Smooth muscle cell of the brain vasculature (primary cell): ENCODE data around the gene MAP2K5.
A peak's percentile ranks its signal among the peaks of the same experiment; 100 is the strongest.

Experiments
- DNase-seq: peaks from one replicate; pipeline ENCODE4 v3.0.0-alpha.2; 2012; ENCODE audit warnings: low read depth, low spot score

MAP2K5 gene

DNA sequence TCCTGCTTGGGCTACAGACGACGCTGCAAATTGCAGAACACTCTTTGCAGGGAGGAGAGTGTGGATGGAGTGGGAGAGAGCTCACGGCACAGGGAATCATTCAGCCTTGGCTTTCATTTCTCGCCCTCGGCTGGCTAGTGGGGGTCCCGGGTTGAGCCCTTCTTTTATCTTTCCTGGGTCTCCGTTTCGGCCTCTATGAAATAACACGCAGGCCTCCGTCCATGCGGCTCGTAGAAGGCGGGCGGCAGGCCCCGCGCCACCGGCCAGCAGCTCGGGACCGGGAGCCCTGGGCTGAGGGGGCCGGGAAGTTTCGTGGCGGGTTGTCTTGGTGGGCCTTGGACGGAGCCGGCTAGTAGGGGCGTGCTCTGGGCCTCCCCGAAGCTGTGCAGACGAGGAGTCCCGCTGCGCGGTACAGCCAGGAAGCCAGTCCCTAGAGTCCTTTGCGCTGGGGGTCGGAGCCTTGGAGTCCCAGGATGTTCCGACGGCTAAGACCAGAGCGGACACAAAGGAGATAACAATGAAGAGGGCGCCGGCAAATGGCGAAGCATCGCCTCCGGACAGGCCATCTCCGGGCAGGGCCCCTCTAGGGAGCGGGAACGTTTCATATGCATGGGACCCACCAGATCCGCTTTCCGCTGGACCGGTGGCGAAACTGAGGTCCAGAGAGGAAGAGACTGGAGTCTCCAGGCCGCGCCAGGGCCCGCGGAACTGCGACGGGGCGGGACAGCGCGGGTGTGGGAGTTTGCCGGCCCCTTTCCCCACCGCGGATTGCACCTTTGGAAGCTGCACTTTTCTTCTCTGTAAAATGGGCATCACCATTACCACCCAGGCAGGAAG is 293.0 kb downstream of the MAP2K5 start:
- no peak for DNase-seq

DNA sequence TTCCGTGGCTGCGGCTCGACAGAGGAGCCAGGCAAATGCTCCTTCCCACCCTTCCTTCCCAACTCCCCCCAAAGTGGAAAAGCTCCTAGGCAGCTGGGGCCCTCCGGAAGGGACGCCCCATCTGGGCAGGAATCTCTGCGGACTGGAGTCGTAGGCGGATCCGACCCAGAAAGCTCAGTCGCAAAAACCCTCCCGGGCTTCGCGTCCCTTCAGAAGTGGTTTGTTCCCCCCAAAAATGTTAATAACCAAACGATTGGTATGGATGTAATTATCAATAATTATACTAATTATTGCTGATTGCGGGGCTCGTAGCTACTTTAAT is 293.6 kb downstream of the MAP2K5 start:
- DNase-seq, result no peak

DNA sequence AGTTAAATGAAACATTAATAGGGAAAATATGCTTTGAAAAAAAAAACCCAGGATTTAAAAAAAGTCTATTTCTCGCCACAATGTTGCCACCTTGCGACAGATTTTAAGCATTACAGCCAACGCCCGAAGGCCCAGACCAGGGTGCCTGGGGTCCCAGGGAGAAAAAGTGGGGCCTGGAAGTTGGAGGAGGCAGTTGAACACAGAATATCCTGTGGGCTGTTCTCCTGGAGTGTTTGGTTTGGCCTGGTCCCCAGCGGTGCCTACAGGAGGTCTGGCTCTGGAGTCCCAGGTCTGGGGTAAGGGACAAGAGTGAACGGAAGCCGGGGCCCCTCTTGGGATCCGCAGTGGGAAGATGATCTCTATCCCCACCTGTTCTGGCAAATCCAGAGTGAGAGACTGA is 294.0 kb downstream of the MAP2K5 start:
- DNase-seq, result no peak

DNA sequence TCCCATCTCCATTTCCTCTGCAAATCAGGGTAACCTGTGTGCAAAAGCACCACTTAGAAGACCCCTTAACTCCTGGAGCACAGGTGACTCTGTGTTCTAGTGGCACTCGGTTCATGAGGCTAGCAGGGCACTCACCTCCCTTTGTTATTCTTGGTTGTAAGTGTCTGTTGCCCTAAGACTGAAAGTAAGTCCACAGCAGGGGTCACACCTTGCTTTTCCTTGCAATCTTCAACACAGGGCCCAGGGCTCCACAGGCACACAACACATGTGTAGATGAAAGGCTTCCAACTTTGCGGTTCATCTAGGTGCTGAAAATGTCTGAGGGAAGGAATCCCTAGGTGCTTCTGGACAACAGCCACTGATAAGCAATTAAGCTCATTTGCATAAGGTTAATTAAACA is 294.5 kb downstream of the MAP2K5 start:
- DNase-seq, result no peak

DNA sequence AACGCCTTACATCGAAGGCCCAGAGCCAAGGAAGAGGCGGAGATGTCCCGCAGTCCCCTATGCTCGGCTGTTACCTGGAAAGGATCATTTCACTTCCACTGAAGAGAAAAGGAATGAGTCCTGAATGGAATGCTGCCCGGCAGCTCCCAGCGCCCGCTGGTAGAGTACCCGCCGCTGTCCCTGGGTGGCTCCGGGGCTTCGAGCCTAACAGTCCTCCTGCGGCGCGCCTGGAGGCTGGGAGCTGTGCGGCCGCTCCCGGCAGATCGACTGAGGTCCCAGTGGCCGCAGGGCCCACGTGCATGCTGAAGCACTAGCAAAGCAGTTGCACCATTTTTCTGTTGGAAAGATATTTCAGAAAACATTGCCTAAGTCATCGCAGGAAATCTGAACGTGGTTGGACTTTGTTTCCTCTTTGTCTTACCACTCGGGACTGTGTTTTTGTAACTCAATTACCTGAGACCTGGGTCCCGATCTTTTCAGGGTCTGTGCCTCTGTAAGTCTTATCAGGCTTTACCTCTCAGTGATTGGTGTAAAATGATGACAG is 296.4 kb downstream of the MAP2K5 start:
- DNase-seq, result no peak

DNA sequence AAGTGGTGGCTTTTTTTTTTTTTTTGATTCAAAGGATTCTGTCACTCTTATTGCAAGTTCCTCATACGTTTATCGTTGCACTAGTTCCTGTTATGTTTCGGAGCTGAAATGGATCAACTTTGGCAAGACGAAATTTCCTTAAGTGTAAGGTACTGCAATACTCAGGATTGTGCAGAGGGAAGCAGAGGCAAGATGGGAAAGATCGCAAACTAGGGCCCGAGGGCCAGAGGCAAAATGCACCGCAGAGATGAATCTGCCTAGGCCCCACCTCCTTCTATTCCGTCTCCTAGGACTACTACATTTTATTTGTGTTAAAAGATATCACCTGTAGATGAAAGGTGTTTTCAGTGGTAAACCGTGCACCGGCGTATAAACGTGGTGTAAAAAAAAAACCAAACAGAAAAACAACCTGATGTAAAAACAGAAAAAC is 297.0 kb downstream of the MAP2K5 start:
- no peak for DNase-seq

DNA sequence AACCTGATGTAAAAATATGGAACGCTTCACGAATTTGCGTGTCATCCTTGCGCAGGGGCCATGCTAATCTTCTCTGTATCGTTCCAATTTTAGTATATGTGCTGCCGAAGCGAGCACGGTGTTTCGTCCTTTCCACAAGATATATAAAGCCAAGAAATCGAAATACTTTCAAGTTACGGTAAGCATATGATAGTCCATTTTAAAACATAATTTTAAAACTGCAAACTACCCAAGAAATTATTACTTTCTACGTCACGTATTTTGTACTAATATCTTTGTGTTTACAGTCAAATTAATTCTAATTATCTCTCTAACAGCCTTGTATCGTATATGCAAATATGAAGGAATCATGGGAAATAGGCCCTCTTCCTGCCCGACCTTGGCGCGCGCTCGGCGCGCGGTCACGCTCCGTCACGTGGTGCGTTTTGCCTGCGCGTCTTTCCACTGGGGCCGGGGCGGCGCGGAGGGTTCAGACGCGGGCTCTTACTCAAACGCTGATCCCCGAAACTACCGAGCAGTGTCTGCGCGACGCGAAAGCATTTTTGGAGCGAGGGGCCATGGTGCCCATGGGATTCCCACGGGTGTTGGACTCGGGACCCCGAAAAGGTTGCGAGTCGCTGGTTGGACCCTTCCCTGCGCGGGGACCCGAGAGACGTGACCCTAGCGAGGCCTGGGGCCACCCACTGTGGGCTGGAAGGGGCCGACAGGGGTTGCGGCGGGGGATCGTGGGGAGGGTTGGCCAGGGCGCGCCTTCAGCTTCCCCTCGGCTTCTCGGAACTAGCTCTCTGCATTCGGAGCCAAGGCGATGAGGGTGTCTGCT is 297.6 kb downstream of the MAP2K5 start, which contains the start of gene RNU6-1:
TSS of gene RNU6-1 (minus strand) at position 117 of the 820 bp plus-strand sequence.
- DNase-seq, result peak; percentile 77

DNA sequence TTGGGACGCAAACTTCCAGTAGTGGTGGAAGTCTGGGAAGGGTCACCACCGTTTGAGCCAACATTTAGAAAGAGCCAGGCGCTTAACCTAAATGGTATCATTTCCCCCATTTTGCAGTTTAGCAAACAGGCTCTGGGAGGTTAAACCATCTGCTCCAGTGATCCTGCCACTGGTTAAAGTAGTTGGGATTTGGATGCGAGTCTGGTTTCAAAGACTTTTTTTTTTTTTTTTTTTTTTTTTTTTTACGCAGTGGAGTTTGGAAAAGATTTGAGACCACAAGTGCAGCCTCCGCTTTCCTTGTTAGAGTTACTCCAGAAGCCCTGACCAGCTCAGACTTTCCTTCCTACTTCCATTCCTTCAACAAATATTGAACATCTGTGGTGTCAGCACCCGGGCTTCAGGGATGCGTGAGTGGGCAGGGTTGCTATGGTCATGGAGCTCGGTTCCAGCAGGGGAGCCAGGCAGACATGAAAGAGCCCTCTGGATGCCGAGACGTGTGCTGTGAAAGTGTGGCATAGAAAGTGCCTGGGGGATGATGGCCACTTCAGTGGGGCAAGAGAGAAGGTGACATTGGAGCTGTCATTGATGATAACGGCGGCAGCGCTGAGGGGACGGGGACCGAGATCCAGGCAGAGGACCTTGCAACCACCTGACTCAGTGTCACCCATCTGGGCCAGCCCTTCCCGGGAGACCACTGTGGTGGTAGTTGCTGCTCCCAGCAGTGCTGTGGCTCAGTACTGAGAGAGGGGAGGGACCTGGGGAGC is 298.4 kb downstream of the MAP2K5 start:
- no peak for DNase-seq

DNA sequence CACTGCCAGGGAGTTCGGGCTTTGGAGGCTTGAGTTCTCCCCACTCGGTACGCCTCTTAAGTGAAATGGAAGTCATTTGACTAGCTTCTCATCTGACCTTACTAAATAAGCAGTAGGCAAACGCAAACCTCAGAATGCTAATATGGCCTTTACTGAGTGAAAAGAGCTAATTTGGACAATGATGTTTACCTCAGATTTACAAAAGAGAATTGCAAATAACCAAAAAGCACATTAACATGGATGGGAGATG is 298.9 kb downstream of the MAP2K5 start:
- no peak for DNase-seq

DNA sequence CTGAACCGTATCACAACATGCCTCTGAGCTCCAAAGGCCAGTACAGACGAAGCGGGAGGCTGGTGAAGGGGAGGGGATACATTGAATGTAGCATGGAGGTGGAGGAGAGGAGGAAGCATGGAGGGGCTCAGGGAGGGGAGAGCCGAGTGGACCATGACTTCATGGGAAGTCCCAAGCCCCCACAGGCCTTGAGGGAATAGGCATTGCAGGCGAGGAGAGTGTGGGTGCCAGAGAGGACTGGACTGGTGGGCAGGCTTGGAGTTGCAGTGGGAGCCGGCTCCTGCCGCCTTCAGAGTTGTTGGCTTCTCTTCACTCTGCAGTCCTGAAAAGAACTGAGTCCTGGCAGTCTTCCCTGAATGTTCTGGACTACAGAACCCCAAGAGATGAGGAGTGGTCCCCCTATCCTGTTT is 300.6 kb downstream of the MAP2K5 start:
- no peak for DNase-seq

DNA sequence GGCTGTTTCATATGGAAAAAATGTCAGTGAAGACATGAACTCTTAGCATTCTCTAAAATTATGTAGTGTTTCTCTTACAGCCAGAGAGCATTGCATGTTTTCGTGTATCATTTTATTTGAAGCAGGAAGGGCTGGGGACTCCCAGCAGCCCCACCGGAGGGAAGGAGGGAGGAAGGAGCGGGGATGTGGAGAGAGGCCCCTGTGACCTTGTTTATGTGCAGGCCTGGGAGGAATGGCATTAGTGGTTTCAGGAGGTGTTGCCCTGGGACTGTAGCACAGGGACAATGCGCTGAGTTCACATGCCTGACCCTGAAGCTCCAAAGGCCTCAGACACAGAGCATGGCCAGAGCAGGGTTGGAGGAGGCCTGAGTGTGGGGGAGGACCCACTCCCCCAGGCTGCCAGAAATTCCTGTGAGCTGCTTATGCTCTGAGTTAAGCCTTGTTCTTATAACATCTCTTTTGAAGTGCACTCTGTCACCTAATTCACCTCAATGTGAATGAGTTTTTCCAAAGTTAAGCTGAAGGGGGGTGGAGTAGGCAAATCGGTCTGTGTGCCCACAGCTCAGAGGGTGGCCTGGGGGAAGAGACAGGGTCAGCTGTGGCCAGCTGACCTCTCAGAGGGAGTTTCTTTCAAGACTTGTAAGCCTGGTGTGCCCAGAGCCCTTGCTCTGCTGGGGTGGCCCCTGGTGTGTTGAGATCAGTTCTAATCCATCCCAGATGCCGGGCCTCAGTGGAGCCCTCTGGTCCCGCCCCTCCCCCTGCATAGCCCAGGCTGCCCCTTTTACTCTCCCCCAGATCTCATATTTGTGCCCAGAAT is 301.3 kb downstream of the MAP2K5 start:
- DNase-seq, result no peak

DNA sequence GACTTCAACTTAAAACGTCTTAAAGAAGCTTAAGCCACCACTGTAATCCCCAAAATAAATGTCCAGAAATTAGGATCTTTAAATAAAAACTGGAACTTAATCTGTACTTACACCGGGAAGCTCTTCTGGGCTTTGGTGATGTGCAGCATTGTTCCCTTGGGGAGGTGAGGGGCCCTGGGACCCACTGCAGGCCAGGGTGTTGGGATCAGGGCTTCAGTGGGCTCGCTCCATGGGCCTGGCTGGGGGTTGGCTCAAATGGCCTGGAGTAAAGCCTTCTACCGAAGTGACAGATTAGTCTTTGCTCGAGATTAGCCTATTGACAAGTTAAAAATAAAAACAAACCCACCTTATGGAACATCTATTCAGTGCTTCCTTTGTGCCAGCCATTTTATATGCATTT is 303.5 kb downstream of the MAP2K5 start:
- DNase-seq, result no peak

DNA sequence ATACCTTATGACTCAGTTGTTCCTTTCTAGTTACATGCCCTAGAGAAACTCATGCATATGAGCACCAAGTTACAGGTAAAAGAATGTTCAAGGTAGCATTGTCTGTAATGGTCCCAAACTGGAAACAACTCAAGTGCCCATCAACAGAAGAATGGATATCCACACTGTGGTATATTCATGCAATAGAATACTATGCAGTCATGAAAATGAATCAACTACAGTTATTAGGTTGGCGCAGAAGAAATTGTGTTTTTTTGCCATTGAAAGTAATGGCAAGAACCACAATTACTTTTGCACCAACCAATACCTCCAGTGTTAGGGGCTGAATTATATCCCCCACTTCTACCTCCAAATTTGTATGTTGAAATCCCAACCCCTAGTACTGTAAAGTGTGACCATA is 307.0 kb downstream of the MAP2K5 start:
- DNase-seq, result no peak

DNA sequence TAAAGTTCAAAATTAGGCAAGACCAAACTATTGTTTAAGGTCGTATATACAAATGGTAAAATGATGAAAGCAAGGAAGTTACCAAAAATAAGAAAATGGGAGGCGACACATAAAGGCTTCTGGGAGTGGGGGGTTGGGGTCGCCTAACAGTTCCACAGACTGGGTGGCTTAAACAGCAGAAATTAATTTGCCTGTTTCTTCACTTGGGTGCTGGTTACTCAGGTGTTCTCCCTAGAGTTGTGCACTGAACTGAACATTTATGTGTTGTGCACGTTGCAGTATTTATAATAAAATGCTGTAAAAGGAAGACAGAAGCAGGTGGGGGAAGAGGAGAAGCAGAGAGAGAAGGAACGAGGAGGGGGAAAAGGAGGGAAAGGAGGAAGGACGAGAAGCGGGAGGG is 307.8 kb downstream of the MAP2K5 start:
- DNase-seq, result no peak

DNA sequence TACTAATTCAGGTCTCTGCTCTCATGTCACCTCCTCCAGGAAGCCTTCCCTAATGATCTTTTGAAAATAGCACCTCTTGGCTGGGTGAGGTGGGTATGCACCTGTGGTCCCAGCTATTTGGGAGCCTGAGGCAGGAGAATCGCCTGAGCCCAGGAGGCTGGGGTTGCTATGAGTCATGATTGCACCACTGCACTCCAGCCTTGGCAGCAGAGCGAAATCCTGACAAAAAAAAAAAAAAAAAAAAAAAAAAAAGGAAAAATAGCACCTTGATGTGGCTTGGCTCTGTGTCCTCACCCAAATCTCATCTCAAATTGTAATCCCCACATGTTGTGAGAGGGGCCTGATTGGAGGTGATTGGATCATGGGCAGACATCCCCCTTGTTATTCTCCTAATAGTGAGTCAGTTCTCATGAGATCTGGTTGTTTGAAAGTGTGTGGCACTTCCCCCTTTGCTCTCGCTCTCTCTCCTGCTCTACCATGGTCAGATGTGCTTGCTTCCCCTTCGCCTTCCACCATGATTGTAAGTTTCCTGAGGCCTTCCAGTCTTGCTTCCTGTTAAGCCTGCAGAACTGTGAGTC is 308.6 kb downstream of the MAP2K5 start:
- no peak for DNase-seq

DNA sequence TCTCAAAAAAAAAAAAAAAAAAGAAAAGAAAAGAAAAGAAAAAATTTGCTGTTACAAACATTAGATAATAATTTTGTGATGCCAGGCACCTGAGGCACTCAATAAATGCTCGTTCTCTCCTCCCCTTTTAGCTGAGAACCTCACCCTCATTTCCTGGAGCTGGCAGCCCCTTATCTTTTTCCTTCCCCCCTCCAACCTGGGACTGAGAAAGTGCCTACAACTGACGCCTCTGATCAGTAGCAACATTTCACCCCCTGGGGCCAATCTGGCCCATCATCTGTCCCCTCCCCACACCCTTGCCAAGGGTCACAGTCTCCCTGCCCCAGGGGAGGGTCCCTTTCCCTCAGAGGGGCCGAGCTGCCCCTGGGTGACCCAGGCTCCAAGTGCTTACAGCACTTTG is 309.9 kb downstream of the MAP2K5 start:
- DNase-seq, result no peak

DNA sequence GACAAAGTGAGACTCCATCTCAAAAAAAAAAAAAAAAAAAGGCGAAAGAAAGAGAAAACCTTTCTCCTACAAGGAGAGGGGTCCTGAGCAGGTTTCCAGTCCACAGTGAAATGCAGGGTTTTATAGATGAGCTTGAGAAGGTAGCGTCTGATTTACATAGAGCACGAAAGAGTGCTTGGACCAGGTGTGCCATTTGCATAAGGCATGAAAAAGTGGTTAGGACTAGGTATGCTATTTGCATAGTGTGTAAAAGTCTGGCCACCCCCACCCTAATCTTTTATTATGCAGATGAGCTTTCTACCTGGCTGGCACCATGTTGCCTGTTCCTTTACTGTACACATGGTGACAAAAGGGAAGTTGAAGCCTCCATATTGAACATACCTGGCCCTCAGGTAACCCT is 311.0 kb downstream of the MAP2K5 start:
- DNase-seq, result no peak

DNA sequence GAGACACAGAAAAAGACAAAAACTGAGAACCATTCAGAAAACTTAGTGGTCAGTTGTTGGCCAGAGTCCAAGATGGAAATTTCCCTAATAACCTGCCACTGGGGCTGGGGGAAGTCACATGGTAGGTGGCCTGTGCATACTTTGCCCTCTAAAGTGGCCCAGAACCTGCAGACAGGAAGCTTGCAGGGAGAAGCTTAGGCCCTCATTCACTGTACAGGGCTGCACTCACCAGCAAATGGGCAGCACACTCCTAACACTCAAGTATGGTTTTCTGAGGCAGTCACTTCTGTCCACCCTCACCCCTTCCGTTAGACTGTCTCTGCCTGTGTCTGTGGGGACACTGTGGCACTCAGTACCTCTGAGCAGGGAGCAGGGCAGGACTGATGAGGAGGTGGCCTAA is 311.9 kb downstream of the MAP2K5 start:
- DNase-seq, result no peak

DNA sequence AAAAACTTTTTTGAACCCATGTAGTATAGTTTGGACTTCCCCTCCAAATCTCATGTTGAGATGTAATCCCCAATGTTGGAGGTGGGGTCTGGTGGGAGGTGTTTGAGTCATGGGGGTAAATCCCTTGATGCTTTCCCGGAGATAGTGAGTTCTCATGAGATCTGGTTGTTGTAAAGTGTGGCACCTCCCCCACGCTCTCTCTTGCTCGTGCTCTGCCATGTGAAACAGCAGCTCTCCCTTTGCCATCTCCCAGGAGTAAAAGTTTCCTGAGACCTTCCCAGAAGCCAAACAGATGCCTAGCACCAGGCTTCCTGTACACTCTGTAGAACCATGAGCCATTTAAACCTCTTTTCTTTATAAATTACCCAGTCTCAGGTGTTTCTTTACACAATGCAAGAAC is 313.3 kb downstream of the MAP2K5 start:
- DNase-seq, result no peak
